Fibroblast of pulmonary artery (primary cell): ENCODE data around the gene CRHR1.

Experiments used
- DNase-seq: peaks from one replicate; pipeline ENCODE4 v3.0.0-alpha.2; 2010; ENCODE audit warnings: low read depth
- H3K4me3 ChIP-seq: replicated peaks from 2 replicates; pipeline ENCODE4 v1.5.1; 2011; ENCODE audit warnings: low read depth, mild to moderate bottlenecking, control low read depth, low read length, moderate library complexity
- TF ChIP-seq, protein P1 (sequence below): IDR thresholded peaks from 2 replicates; pipeline ENCODE4 v1.5.1; 2011; ENCODE audit warnings: mild to moderate bottlenecking, control low read depth, low read length, inconsistent platforms; ENCODE audit errors: missing control alignments

The CRHR1 gene

DNA sequence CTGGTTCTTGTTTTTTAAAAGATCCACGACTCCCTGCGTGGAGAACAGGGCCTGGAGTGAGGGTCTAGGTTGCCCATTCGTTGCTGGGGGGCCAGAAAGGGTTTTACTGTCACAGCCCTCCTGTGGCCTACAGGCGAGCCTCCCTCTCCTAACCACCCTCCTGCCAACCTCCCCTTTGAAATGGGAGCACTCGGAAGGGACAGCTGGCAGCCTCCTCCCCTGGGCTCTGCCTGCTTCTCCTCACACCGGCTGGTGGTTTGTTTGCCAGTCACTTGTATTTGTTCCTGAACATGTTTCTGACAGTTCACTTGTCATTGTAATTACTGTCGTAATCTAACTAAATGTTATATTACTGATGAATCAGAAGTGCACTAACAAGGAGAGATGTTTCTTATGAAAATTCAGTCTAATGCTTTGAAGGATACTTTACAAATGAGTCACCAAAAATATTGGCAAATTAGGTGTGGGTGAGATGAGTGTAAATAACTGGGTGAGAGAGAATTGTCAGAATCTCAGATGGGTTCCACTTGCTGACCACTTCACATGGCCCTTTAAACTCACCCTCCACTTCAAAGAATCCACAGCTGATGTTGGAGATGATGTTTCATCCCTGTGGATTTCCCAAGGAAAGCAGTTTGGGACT, 57.9 kb downstream of the CRHR1 start:
- DNase-seq, result no peak
- H3K4me3 ChIP-seq, result no peak overlapping the region
- TF ChIP-seq, protein P1, sequence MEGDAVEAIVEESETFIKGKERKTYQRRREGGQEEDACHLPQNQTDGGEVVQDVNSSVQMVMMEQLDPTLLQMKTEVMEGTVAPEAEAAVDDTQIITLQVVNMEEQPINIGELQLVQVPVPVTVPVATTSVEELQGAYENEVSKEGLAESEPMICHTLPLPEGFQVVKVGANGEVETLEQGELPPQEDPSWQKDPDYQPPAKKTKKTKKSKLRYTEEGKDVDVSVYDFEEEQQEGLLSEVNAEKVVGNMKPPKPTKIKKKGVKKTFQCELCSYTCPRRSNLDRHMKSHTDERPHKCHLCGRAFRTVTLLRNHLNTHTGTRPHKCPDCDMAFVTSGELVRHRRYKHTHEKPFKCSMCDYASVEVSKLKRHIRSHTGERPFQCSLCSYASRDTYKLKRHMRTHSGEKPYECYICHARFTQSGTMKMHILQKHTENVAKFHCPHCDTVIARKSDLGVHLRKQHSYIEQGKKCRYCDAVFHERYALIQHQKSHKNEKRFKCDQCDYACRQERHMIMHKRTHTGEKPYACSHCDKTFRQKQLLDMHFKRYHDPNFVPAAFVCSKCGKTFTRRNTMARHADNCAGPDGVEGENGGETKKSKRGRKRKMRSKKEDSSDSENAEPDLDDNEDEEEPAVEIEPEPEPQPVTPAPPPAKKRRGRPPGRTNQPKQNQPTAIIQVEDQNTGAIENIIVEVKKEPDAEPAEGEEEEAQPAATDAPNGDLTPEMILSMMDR, result no peak

DNA sequence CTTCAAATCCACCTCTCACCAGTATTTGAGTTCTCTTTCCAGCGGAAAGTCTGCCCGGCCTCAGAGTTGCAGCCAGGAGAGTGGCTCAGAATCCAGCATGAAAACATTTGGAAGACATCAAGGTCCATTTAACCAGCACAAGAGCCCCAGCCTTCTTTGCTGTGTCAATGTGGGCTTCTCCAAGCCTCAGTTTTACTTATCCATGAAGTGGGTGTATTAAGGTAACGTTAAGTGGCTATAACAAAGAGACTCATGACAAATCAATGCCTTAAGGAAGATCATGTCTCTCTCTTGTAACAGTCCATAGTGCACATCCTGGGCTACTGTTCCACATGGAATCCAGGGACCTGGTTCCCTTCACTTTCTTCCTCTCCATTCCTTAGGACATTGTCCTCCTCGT, 59.6 kb downstream of the CRHR1 start:
- no peak for DNase-seq
- TF ChIP-seq, protein P1, result no peak
- no peak overlapping the region for H3K4me3 ChIP-seq

DNA sequence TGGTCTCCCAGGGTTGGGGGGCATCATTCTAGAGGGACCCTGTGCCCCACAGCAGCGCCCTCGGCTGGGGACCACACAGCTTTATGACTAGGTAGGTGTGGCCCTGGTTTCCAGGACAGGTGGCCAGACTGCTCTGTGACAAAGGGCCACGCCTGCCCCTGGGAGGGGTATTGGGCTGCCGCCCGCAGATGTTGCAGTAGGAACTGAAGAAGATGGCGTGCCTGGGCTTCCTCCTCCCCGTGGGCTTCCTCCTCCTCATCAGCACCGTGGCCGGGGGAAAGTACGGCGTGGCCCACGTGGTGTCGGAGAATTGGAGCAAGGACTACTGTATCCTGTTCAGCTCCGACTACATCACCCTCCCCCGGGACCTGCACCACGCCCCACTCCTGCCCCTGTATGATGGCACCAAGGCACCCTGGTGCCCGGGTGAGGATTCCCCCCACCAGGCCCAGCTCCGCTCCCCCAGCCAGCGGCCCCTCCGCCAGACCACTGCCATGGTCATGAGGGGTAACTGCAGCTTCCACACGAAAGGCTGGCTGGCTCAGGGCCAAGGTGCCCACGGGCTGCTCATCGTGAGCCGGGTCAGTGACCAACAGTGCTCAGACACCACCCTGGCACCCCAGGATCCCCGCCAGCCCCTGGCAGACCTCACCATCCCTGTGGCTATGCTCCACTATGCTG, 60.7 kb downstream of the CRHR1 start, which contains the start of gene SPPL2C:
Gene SPPL2C, plus strand, starts transcription at position 187 of the 681 bp plus-strand sequence. Its CDS starts 26 bp downstream, at position 213.
- H3K4me3 ChIP-seq, result no peak within 1 kb of the TSS
- DNase-seq, result no peak
- TF ChIP-seq, protein P1, result no peak

DNA sequence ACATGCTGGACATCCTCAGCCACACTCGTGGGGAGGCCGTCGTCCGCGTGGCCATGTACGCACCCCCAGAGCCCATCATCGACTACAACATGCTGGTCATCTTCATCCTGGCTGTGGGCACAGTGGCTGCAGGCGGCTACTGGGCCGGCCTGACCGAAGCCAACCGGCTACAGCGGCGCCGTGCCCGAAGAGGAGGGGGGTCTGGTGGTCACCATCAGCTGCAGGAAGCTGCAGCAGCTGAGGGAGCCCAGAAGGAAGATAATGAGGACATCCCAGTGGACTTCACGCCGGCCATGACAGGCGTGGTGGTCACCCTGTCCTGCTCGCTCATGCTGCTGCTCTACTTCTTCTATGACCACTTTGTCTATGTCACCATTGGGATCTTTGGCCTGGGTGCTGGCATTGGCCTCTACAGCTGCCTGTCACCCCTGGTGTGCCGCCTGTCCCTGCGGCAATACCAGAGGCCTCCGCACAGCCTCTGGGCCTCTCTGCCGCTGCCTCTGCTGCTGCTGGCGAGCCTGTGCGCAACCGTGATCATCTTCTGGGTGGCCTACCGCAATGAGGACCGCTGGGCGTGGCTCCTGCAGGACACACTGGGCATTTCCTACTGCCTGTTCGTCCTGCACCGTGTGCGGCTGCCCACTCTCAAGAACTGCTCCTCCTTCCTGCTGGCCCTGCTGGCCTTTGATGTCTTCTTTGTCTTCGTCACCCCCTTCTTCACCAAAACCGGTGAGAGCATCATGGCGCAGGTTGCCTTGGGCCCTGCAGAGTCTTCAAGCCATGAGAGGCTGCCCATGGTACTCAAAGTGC, 61.5 kb downstream of the CRHR1 start:
- no peak for DNase-seq
- H3K4me3 ChIP-seq, result no peak overlapping the region
- TF ChIP-seq, protein P1, result no peak

DNA sequence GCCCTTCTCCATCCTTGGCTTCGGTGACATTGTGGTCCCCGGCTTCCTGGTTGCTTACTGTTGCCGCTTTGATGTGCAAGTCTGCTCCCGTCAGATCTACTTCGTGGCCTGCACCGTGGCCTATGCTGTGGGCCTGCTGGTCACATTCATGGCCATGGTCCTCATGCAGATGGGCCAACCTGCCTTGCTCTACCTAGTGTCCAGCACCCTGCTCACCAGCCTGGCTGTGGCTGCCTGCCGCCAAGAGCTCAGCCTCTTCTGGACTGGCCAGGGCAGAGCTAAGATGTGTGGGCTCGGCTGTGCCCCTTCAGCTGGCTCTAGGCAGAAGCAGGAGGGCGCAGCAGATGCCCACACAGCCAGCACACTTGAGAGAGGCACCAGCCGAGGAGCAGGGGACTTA, 62.1 kb downstream of the CRHR1 start:
- TF ChIP-seq, protein P1, result no peak
- no peak for DNase-seq
- no peak overlapping the region for H3K4me3 ChIP-seq

DNA sequence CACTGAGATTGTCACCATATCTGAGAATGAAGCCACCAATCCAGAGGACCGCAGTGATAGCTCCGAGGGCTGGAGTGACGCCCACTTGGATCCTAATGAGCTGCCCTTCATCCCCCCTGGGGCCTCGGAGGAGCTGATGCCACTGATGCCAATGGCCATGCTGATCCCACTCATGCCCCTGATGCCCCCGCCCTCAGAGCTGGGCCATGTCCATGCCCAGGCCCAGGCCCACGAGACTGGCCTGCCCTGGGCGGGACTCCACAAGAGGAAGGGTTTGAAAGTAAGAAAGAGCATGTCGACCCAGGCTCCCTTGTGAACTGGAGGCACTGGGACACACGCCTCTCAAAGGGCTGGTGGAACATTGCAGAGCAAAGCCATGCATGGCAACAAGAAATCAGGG, 62.5 kb downstream of the CRHR1 start:
- TF ChIP-seq, protein P1, result no peak

More for the DNA sequence above, 62.5 kb downstream of the CRHR1 start:
- no peak overlapping the region for H3K4me3 ChIP-seq
- no peak for DNase-seq
